HL-60 (cell line): ENCODE data around the gene DIAPH3.

Experiments used
- CTCF ChIP-seq: IDR thresholded peaks from one replicate; pipeline ENCODE4 v1.5.1; 2011; ENCODE audit warnings: low read length, control low read depth, inconsistent platforms; ENCODE audit not compliant: insufficient read depth
- REST ChIP-seq: IDR thresholded peaks from 2 replicates; pipeline ENCODE4 v1.6.1; 2012; ENCODE audit warnings: low read depth; ENCODE audit not compliant: insufficient replicate concordance

- no peak for TF ChIP-seq REST
- no peak for TF ChIP-seq CTCF
Observed at GRCh38 chr13:59873309-59873708, 290.4 kb downstream of the DIAPH3 start.
